MM.1S (cell line): ENCODE results near the gene ATIC.
"Not testable (repeated sequence)": the region's sequence is repeated elsewhere in the genome, so short reads cannot be mapped to it uniquely, and the experiment has no call there.

Experiments
- EZH2phosphoT487 ChIP-seq: fragments of 300-600 bp; sonication (generic); IDR thresholded peaks from 2 replicates; pipeline ENCODE4 v1.6.1; 2018; ENCODE audit warnings: antibody characterized with exemption, low read length
- TF ChIP-seq, protein P1 (sequence below): fragments of 300-600 bp; sonication (generic); IDR thresholded peaks from 2 replicates; pipeline ENCODE4 v1.5.1; 2016; ENCODE audit warnings: antibody characterized with exemption, low read length, mixed read lengths

DNA sequence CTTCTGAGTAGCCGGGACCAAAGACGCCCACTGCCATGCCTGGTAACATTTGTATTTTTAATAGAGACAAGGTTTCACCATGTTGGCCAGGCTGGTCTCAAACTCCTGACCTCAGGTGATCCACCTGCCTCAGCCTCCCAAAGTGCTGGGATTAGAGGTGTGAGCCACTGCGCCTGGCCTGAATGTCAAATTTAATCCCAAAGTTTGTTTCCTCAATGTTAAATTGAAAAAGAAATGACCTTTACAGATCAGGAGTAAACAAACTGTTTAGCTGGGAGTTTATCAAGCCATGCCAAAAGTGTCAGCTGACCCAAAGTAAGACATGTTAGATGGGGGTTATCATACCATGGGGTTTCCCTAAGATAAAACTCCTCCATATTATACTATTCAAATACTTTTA is 48.2 kb downstream of the ATIC start:
- TF ChIP-seq, protein P1, sequence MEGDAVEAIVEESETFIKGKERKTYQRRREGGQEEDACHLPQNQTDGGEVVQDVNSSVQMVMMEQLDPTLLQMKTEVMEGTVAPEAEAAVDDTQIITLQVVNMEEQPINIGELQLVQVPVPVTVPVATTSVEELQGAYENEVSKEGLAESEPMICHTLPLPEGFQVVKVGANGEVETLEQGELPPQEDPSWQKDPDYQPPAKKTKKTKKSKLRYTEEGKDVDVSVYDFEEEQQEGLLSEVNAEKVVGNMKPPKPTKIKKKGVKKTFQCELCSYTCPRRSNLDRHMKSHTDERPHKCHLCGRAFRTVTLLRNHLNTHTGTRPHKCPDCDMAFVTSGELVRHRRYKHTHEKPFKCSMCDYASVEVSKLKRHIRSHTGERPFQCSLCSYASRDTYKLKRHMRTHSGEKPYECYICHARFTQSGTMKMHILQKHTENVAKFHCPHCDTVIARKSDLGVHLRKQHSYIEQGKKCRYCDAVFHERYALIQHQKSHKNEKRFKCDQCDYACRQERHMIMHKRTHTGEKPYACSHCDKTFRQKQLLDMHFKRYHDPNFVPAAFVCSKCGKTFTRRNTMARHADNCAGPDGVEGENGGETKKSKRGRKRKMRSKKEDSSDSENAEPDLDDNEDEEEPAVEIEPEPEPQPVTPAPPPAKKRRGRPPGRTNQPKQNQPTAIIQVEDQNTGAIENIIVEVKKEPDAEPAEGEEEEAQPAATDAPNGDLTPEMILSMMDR = not testable (repeated sequence)
- TF ChIP-seq EZH2phosphoT487 = not testable (repeated sequence)
